ENCODE data around the gene KLHL17.

The KLHL17 gene

DNA sequence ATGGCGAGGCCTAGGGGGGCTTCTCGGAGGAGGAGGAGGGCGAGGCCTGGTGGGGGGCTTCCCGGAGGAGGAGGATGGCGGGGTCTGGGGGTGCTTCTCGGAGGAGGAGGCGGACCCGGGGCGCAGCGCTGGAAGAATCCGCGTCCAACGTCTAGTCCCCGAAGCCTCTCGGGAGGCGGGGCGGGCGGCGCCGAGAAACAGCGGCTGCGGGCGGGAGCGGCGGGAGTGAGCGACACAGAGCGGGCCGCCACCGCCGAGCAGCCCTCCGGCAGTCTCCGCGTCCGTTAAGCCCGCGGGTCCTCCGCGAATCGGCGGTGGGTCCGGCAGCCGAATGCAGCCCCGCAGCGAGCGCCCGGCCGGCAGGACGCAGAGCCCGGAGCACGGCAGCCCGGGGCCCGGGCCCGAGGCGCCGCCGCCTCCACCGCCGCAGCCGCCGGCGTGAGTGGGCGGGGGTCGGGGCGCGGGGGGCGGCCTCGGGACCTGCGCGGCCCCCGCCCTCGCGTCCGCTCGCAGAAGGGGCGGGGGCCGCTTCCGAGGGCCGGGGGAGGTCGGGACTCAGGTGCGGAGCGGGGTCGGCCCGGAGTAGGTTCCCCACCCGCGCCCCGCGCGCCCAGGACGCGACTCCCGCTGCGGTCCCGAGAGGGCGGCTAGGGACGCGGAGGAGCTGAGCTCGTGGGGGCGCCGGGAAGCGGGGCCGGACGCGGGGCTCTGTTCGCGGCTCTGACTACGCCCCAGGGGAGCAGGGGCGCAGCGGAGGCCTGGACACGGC, at the start of gene KLHL17:
Gene KLHL17 (plus strand): TSS at position 222 of the 769 bp plus-strand sequence. CDS start 110 bp downstream, at position 332.
- no peak within 1 kb of the TSS for H3K27ac Mint-ChIP-seq
- no peaks in the 10 kb centered on the region for H3K9me3 Mint-ChIP-seq
- peaks cover 6% of the 10 kb centered on the region for H3K36me3 Mint-ChIP-seq
- CTCF ChIA-PET = no interaction called here
- DNase-seq = peak; percentile 86
- peak within 1 kb of the TSS; percentile 88 for H3K4me3 Mint-ChIP-seq
- H3K27me3 Mint-ChIP-seq = peaks cover 6% of the 10 kb centered on the region
- peaks cover 29% of the 10 kb centered on the region for H3K4me1 Mint-ChIP-seq

DNA sequence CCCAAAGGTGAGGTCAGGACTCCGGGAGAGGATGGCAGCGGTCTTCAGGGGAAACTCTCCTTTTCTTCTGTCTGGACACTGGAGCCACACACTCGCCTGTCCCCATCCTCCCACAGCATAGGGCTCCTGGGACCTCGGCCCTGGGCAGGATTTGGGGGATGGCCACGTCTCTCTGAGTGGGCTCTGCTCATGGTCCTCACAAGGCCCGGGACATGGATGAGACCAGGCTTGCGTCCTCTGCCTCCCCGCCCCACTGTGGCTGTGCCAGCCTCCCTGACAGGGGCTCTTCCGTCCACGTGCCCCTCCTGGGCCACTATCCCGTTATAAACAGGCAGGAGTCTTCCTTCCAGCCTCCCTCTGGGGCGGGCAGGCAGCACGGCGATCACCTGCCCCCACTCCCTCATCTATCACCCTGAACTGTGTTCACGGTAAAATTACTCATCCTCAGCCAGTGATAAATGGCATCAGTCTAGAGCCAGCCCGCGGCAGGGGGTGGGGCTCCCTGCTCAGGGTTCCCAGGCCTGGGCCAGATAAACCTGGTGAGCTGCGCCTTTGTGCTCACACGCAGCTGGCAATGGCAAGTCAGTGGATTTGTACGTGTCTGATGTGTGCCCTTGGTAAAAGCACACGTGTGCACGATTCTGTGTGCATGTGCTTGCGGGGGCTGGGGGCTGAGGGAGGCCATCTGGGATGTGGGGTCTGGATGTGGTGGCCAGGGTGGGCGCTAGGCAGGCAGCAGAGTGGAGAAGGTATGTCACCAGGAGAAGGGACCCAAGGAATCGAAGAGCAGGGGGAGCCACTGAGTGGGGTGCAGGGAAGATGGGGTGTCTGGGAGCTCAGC, 49.3 kb upstream of the KLHL17 start:
- H3K27ac Mint-ChIP-seq = no peak overlapping the region
- peaks cover 5% of the 10 kb centered on the region for H3K4me1 Mint-ChIP-seq
- H3K36me3 Mint-ChIP-seq = no peaks in the 10 kb centered on the region
- H3K9me3 Mint-ChIP-seq = peaks cover 1% of the 10 kb centered on the region
- H3K4me3 Mint-ChIP-seq = no peak overlapping the region
- H3K27me3 Mint-ChIP-seq = peaks cover 84% of the 10 kb centered on the region
- peak; percentile 20 for DNase-seq
- CTCF ChIA-PET = interaction anchor here (1.2 kb wide), 1 partner anchor 13 kb away, joined by 3 read pairs; no protein-coding TSS in a partner anchor

DNA sequence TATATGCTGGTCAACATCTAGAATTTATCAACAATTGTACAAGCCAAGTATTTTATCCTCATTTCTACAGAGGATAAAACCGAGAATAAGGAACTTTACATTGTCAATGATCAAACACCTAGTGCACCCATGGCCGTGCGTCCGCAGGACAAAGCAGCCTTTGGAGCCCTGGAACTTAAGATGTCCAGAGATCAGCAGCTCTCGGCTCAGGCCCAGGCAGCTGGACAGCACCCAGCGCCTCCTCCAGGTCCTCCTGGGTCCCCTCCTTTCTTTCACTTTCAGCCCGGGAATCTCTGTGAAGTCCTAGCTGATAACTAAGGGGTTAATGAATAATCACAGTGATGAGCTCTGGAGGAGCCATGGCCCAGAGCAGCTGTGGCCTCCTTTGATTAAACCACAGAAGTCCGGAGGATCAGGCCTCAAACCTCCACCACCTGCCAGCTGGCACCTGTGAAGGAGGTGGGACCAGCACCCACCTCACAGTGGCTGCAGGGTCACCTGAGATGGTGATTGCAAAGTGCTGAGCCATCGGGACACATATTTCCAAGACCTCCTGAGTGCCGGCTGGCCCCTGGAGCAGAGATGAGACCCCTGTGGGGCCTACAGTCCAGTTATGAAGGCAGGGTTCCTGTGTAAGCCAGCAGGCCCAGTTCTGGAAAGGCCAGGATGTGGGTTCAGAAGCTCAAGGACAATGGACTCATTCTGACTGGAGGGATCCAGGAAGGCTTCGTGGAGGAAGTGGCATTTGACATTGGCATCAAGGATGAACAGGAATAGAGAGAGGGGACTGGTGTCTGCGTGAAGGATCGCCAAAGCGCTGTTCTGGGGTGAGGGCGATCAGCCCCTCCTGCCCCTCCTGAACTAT, 48.3 kb upstream of the KLHL17 start:
- CTCF ChIA-PET = interaction anchor here (1.0 to 1.4 kb wide), 3 partner anchors 8 to 43 kb away, joined by 3 read pairs; no protein-coding TSS in a partner anchor
- Mint-ChIP-seq H3K27me3 (peaks cover 81% of the 10 kb centered on the region), H3K36me3 (no peaks in the 10 kb centered on the region), H3K27ac (no peak overlapping the region), H3K4me3 (no peak overlapping the region), H3K9me3 (peaks cover 1% of the 10 kb centered on the region), H3K4me1 (peaks cover 5% of the 10 kb centered on the region)
- peak; percentile 13 for DNase-seq

DNA sequence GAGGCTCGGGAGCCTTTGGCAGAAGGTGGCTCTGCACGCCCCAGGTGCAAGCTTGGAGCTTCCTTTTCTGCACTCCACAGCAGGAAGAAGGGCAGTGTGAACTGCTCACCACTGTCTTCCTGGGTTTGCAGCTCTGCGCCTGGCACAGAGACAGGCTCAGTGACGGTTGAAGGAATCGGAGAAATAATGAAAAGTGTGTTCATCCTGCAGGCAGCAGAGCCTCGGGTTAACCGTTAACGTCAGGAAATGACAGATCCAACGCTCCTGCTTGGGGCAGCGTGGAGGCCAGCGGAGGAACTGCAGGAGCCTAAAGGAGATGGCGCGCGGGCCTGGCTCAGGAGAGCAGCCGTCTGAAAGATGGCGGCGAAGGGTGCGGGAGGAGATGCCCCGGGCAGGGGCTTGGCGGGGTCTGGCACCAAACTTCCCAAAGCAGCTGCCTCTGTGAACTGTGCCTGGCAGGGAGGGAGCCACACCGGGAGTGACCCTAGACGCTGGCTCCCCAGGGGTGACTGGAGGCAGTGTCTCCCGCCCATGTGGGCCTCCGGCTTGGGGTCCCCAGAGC, 47.6 kb upstream of the KLHL17 start:
- Mint-ChIP-seq H3K36me3 (no peaks in the 10 kb centered on the region), H3K9me3 (peaks cover 1% of the 10 kb centered on the region), H3K4me3 (no peak overlapping the region), H3K4me1 (peaks cover 5% of the 10 kb centered on the region), H3K27me3 (peaks cover 81% of the 10 kb centered on the region), H3K27ac (no peak overlapping the region)
- DNase-seq = peak; percentile 33
- CTCF ChIA-PET = interaction anchor here (1.0 to 1.4 kb wide), 3 partner anchors 8 to 44 kb away, joined by 3 read pairs; no protein-coding TSS in a partner anchor

DNA sequence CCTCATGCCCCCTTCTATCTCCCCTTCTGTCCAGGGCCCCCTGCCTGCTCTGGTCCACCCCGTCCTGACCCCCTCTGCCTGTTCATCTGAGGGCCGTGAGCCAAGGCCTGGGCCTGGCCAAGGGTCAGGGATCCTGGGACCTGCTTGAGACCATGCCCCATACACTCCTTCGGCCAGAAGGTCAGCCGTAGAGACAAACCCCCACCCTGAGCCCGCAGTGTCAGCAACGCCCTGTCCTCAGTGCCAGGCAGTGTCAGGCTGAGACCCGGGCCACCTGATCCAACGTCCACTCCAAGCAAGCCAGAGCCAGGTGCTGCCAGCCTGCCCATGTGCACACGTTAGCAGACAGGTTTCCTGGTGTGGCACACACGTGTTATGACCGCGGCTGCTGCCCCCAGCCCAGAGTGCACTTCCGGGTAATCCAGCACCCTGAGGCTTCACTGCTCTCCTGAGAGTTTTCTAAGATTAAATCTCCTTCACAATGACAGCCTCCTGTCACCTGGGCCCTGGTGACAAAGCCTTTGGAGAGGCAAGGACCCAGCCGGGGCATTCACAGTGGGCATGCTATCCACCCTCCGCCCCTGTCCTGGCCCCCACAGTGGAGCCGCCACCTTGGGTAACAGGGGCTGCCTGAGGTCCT, 46.8 kb upstream of the KLHL17 start:
- Mint-ChIP-seq H3K27me3 (peaks cover 82% of the 10 kb centered on the region), H3K36me3 (no peaks in the 10 kb centered on the region), H3K4me3 (no peak overlapping the region), H3K4me1 (peaks cover 5% of the 10 kb centered on the region), H3K27ac (no peak overlapping the region), H3K9me3 (no peaks in the 10 kb centered on the region)
- DNase-seq = peak; percentile 19
- CTCF ChIA-PET = interaction anchor here (1.4 kb wide), 1 partner anchor 44 kb away, joined by 3 read pairs; no protein-coding TSS in a partner anchor

DNA sequence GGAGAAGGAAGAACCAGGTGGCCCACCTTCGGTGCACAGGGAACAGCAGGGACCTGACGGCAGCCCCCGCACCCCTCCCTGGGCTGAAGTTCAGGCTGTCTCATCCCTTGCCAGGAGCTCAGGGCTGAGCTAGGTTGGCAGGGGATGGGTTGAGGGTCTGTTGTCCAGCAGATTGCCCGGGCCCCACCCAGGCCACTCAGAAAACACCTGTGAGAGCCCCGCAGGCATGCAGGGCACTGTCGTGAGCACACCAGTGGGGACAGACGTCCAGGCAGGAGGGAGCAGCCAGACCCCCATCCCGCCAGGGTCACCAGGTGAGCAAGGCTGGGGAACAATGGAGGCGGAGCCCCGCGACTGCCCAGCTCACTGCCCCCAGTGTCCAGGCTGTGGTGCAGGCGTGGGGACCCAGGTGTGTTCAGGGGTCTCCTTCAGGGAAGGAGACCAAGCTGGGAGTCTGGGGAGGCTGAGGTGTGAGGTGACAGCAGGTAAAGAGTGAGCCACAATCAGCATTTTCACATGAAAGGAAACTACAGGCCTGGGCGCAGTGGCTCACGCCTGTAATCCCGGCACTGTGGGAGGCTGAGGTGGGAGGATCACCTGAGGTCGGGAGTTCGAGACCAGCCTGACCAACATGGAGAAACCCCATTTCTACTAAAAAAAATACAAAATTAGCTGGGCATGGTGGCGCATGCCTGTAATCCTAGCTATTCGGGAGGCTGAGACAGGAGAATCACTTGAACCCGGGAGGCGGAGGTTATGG, 46.1 kb upstream of the KLHL17 start:
- CTCF ChIA-PET = no interaction called here
- no peaks in the 10 kb centered on the region for H3K9me3 Mint-ChIP-seq
- no peaks in the 10 kb centered on the region for H3K36me3 Mint-ChIP-seq
- no peak overlapping the region for H3K27ac Mint-ChIP-seq
- H3K27me3 Mint-ChIP-seq = peaks cover 89% of the 10 kb centered on the region
- DNase-seq = peak; percentile 18
- H3K4me3 Mint-ChIP-seq = no peak overlapping the region
- peaks cover 5% of the 10 kb centered on the region for H3K4me1 Mint-ChIP-seq

DNA sequence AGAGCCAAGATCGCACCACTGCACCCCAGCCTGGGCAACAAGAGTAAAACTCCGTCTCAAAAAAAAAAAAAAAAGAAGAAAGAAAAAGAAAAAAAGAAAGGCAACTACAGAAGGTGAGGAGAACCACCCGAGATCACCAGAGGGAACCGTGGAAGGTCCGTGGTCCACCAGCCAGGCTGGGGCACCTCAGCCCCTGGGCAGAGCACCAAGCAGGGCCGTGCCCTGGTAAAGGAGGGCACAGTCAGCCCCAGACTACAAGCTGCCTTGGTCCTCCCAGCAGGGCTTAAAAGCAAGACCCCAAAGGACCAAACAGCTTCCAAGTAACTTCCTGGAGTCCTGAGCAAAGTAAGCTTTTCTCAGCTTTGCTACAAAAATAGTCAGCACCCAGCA, 45.5 kb upstream of the KLHL17 start:
- DNase-seq = peak; percentile 13
- H3K27me3 Mint-ChIP-seq = peaks cover 95% of the 10 kb centered on the region
- CTCF ChIA-PET = no interaction called here

DNA sequence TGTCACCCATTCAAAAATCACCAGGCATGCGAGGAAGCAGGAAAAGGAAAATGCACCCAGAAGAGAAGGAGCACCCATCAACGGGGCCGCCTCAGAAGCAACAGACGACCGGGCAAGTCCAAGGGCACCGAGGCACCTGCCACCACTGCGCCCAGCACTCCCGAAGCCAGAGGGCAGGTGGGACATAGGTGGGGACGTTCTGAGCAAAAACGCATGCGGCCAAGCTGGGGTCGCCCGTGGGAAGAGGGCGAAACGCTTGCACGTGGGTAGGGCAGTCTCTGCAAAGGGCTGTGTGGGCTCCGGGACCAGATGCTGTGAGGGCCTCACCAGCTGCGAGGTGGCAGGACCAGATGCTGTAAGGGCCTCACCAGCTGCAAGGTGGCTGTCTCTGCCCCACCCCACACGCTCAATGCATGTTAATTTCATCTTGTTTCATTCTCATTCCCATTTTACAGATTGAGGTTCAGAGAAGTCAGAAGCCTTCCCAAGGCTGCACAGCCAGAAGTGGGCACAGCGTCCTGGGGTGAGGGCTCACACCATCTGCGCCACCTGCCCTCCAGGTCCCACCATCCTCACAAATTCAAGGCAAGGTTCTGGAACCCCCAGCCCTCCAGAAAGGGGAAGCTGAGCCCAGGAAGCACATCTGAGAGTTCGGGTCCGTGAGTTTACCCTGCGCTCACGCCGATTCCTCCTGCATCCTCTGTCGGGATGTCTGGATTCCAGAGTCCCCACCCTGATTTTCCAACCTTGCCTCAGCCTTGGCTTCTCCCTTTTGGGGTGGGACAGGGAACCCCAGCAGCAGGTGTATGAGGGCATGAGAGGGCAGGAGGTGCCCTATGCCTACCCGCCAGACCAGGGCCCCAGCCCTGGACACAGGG, 44.9 kb upstream of the KLHL17 start:
- H3K9me3 Mint-ChIP-seq = no peaks in the 10 kb centered on the region
- DNase-seq = peak; percentile 21
- no peaks in the 10 kb centered on the region for H3K36me3 Mint-ChIP-seq
- peaks cover 97% of the 10 kb centered on the region for H3K27me3 Mint-ChIP-seq
- H3K4me1 Mint-ChIP-seq = peaks cover 5% of the 10 kb centered on the region
- no peak overlapping the region for H3K4me3 Mint-ChIP-seq
- CTCF ChIA-PET = no interaction called here
- H3K27ac Mint-ChIP-seq = no peak overlapping the region

More for the DNA sequence above, 45.5 kb upstream of the KLHL17 start:
- Mint-ChIP-seq H3K4me1 (peaks cover 5% of the 10 kb centered on the region), H3K36me3 (no peaks in the 10 kb centered on the region), H3K9me3 (no peaks in the 10 kb centered on the region), H3K4me3 (no peak overlapping the region), H3K27ac (no peak overlapping the region)

DNA sequence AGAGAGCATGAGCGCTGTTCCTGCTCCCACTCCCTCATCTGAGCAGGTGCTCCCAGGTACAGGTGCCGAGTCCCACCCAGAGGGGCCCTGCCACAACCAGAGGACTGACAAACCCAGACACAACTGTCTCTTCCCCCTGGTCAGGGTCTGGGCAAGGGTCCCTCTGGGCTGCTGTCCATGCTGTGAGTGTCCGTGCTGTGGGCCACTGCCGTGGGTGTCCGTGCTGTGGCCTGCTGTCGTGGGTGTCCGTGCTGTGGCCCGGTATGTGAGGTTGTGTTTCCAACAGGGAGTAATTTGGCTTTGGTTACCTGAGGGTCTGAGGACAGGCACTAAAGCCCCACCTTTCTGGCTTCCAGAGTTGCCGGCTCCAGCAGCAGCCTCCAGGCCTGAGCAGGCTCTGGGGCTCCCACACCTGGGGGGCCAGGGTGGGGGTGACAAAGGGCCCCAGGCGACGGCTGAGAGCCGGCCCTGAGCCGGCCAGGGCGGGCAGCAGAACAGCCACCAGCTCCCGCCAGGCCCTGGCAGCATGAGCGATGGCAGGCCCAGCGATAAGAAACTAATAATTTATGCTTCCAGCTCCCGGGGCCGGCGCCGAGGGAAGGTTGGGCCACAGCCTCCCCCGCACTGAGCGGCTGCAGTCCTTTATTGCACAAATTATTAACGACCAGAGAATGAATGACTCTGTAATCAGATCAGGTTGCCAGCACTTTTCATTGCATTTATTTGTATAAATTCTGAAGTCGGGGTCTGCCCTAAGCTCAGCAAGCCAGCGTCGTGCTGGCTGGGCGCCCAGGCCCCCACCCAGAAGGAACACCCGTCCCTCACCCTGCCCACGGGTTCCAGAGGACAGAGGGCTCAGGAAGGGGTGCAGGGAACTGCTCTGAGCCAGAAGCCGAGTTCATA, 44.0 kb upstream of the KLHL17 start:
- H3K27me3 Mint-ChIP-seq = peaks cover 97% of the 10 kb centered on the region
- H3K9me3 Mint-ChIP-seq = no peaks in the 10 kb centered on the region
- H3K27ac Mint-ChIP-seq = no peak overlapping the region
- DNase-seq = peak; percentile 11
- no peaks in the 10 kb centered on the region for H3K36me3 Mint-ChIP-seq
- H3K4me3 Mint-ChIP-seq = no peak overlapping the region
- H3K4me1 Mint-ChIP-seq = peaks cover 7% of the 10 kb centered on the region
- CTCF ChIA-PET = no interaction called here

DNA sequence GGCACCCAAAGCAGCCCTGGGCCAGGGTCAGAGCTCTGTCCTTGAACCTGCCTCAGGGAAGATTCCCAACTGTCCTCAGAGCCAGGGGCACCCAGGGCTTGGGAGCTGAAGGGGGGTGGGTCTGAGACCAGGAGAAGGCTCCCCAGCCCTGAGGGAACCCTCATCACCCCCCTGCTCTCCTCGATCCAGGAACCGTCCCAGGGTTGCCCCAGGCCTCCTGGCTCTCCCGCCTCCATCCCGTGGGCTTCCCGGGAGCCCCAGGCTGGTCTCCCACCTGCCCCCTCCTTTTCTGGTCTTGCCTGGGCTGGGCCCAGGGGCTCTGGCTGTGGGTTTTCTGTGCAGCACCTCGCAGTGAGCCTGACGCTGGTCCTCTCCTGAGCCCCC, 43.3 kb upstream of the KLHL17 start:
- DNase-seq = peak; percentile 18
- Mint-ChIP-seq H3K27ac (no peak overlapping the region), H3K36me3 (no peaks in the 10 kb centered on the region), H3K27me3 (peaks cover 97% of the 10 kb centered on the region), H3K4me3 (no peak overlapping the region), H3K4me1 (peaks cover 9% of the 10 kb centered on the region), H3K9me3 (no peaks in the 10 kb centered on the region)
- CTCF ChIA-PET = no interaction called here

DNA sequence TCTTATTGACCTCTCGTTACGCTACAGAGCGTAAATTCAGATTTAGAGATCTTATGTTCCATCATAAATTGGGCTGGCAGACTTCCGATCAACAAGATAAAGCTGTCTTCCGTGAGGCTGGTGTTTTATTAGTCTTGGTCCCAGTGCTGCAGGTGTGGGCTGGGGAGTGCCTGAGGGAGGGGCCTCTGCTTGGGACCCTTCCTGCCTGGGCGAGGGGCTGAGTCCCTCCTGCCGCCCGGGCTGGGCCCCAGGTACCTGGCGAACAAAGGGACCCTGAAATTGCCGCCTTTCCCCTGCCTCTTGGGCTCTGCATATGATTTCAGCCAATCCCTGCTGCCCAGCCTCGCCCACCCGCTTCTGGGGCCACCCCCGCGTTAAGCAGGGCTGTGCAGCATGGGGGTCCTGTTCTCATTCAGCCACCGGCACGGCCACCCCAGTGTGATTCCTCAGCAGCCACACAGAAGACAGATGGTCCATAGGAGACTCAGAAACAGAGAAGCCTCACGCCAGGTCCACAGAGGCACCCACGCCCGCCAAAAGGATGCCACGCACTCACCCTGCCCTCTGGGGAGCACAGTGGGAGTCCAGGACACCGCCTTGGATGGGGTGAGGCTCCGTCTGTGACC, 42.8 kb upstream of the KLHL17 start:
- Mint-ChIP-seq H3K36me3 (no peaks in the 10 kb centered on the region), H3K27ac (no peak overlapping the region), H3K4me3 (no peak overlapping the region), H3K27me3 (peaks cover 97% of the 10 kb centered on the region), H3K4me1 (peaks cover 6% of the 10 kb centered on the region), H3K9me3 (no peaks in the 10 kb centered on the region)
- no peak for DNase-seq
- CTCF ChIA-PET = no interaction called here

Measured in activated naive CD4-positive, alpha-beta T cell treated with anti-CD3 and anti-CD28 coated beads, Interleukin-2, amount 10 ng/mL, durations not matched to agents 7 days and 5 days (primary cell).